ENCODE results near the gene C1orf159.
"Not testable (repeated sequence)": the region's sequence is repeated elsewhere in the genome, so short reads cannot be mapped to it uniquely, and the experiment has no call there.

Gene C1orf159

GRCh38 chr1:1149416-1149815 lies 33.5 kb upstream of the C1orf159 start:
- DNase-seq (ENCODE audit: low spot score), result no peak

- DNase-seq (ENCODE audit: low spot score), result no peak
Measured at GRCh38 chr1:1148569-1148968, 32.7 kb upstream of the C1orf159 start.

- DNase-seq (ENCODE audit: low spot score), result no peak
Measured at GRCh38 chr1:1148061-1148460, 32.2 kb upstream of the C1orf159 start.

GRCh38 chr1:1146596-1146995 lies 30.7 kb upstream of the C1orf159 start:
- DNase-seq (ENCODE audit: low spot score), result no peak

- no peak for DNase-seq (ENCODE audit: low spot score)
Measured at GRCh38 chr1:1146026-1146425, 30.1 kb upstream of the C1orf159 start.

- no peak for DNase-seq (ENCODE audit: low spot score)
Measured at GRCh38 chr1:1145547-1145914, 29.6 kb upstream of the C1orf159 start.

- no peak for DNase-seq (ENCODE audit: low spot score)
Measured at GRCh38 chr1:1144843-1145546, 29.1 kb upstream of the C1orf159 start.

- no peak for DNase-seq (ENCODE audit: low spot score)
Measured at GRCh38 chr1:1144122-1144842, 28.4 kb upstream of the C1orf159 start.

GRCh38 chr1:1143636-1144035 lies 27.7 kb upstream of the C1orf159 start:
- no peak for DNase-seq (ENCODE audit: low spot score)

GRCh38 chr1:1142844-1143243 lies 27.0 kb upstream of the C1orf159 start:
- no peak for DNase-seq (ENCODE audit: low spot score)

GRCh38 chr1:1142352-1142751 lies 26.5 kb upstream of the C1orf159 start:
- not testable (repeated sequence) for DNase-seq (ENCODE audit: low spot score)

GRCh38 chr1:1141911-1142250 lies 26.0 kb upstream of the C1orf159 start:
- DNase-seq (ENCODE audit: low spot score), result no peak

GRCh38 chr1:1141244-1141910 lies 25.5 kb upstream of the C1orf159 start:
- DNase-seq (ENCODE audit: low spot score), result no peak

- no peak for DNase-seq (ENCODE audit: low spot score)
Measured at GRCh38 chr1:1140673-1141072, 24.8 kb upstream of the C1orf159 start.

- DNase-seq (ENCODE audit: low spot score), result no peak
Measured at GRCh38 chr1:1137256-1138045, 21.6 kb upstream of the C1orf159 start.

GRCh38 chr1:1136547-1137230 lies 20.8 kb upstream of the C1orf159 start:
- DNase-seq (ENCODE audit: low spot score), result no peak

- DNase-seq (ENCODE audit: low spot score), result no peak
Measured at GRCh38 chr1:1135339-1136136, 19.6 kb upstream of the C1orf159 start.

GRCh38 chr1:1134300-1134970 lies 18.5 kb upstream of the C1orf159 start:
- DNase-seq (ENCODE audit: low spot score), result no peak

GRCh38 chr1:1132956-1133750 lies 17.3 kb upstream of the C1orf159 start:
- no peak for DNase-seq (ENCODE audit: low spot score)

Data from ecto neural progenitor cell (in vitro differentiated cells).